Fibroblast of the aortic adventitia (primary cell): ENCODE measurements around the gene GPR152. TPM values are rescaled to one million over a fixed set of nuclear protein-coding genes. Genes with fewer than 3 reads are reported as not detected.

Experiments used
- DNase-seq: peaks from one replicate; pipeline ENCODE4 v3.0.0-alpha.2; 2010; ENCODE audit warnings: low read depth
- H3K4me3 ChIP-seq: 2 replicates; pipeline ENCODE4 v1.5.1; 2011; ENCODE audit warnings: low read depth, mild to moderate bottlenecking, control low read depth, low read length, moderate library complexity
- CTCF ChIP-seq: IDR thresholded peaks from 2 replicates; pipeline ENCODE4 v1.5.1; 2011; ENCODE audit warnings: mild to moderate bottlenecking, low read length, control low read depth, inconsistent platforms; ENCODE audit not compliant: insufficient read depth
- total RNA-seq: library from RNA; depleted of rRNA; stranded (reverse); fragments of >200 nt; gene quantifications from 2 replicates; pipeline ENCODE4 v1.2.3, GENCODE V29; 2012; ENCODE audit warnings: low replicate concordance

The GPR152 gene
- total RNA-seq, 1 donor, result not detected

DNA sequence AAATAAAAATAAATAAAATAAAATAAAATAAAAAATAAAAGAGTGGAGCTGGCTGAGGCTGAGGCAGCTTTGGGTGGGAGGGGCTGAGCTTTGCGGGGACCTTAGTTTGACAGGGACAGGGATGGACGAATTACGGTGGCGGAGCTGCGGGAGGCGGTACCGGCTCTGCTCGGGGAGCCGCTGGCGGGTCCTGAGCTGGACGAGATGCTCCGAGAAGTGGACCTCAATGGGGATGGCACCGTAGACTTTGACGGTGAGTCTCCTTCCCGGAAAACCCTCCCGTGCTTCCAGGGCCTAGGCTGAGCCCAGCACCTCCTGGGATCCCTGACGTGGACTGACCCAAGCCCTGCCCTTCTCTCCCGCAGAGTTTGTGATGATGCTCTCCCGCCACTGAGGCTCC is 5.7 kb upstream of the GPR152 start:
- no peak for DNase-seq
- TF ChIP-seq CTCF, result no peak
- H3K4me3 ChIP-seq, result no peak overlapping the region

DNA sequence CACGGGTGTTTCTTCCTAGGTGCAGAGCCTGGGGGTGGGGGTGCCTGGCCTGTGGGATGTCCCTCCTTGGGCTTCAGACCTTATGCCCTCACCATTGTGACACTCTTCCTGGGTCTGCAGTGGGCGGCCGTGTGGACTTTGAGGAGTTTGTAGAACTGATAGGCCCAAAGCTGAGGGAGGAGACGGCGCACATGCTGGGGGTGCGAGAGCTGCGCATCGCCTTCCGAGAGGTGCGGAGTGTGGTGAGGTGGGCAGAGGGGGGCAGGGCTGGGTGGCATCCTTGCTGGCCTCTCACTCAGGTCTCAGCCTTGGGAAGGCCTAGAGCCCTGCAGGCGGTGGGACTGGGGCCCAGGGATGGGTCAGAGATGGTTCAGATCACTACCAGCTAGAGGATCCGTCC is 4.9 kb upstream of the GPR152 start:
- TF ChIP-seq CTCF, result no peak
- H3K4me3 ChIP-seq, result no peak overlapping the region
- DNase-seq, result no peak

- TF ChIP-seq CTCF, result no peak
- no peak overlapping the region for H3K4me3 ChIP-seq
- DNase-seq, result no peak
Observed at GRCh38 chr11:67456068-67456705, 3.7 kb upstream of the GPR152 start.

- no peak for TF ChIP-seq CTCF
- no peak within 1 kb of the TSS for H3K4me3 ChIP-seq
- no peak for DNase-seq
Observed at GRCh38 chr11:67455054-67455453, 2.5 kb upstream of the GPR152 start, which contains the start of gene CABP4. CABP4 (plus strand) TSS chr11:67455354; CDS start chr11:67455424, 70 bp downstream.

DNA sequence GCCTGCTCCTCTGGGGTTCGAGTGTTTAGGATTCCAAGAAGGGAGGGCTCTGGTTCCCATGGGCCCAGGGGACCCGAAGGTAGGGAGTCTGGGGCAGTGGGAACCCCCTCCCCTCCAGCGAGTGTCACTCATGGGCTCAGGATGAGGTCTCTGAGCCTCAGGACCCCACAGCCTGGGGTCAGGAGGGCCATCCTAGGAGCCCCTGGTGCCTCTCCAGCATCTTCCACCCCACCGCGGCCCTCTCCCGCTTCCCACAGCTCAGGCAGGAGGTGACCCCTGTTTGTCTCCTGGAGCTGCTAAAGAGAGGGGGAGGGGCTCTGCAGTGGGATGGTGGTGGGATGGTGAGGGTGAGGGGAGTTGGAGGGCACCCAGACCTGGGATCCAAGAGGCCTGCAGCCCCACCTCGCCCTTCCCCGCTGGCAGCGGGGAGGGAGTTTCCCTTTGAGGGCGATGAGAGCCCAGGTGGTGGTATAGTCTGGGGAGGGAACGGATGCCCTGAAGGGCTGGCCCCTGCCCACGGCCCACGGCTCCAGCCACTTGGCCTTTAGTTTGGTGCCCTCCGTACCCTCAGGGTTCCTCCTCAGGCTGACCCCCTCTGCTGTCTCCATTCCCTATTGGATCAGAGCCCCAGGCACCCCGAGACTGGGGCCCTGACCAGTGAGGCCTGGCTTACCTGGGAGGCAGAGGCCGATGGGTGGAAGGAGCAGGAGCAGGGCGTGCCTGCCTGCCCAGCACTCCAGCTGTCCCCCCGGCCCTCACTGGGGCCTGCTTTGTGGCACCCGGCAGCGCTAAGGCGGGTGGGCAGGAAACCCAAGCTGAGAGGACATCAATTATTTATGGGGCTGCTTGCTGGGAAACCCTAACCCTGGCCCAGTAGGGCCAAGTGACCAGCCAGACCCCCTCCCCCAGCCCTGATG is 1.5 kb upstream of the GPR152 start:
- no peak for TF ChIP-seq CTCF
- no peak for DNase-seq
- no peak overlapping the region for H3K4me3 ChIP-seq

DNA sequence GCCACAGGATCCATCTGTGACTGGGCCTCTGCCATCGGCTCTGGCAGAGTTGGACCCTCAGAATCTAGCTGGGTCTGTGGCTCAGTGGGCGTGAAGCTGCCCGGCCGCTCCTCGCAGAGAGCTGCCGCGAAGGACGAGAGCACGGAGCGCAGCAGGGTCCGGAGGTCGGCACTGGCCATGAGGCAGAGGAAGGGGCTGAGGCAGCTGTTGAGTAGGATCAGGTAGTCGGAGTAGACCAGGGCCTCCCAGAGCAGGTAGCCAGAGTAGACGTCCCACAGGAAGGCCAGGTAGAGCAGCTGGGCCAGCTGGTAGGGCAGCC is 912 bp downstream of the GPR152 start:
- no peak for DNase-seq
- TF ChIP-seq CTCF, result no peak
- no peak overlapping the region for H3K4me3 ChIP-seq
